ENCODE measurements around the gene FAM47E.

DNA sequence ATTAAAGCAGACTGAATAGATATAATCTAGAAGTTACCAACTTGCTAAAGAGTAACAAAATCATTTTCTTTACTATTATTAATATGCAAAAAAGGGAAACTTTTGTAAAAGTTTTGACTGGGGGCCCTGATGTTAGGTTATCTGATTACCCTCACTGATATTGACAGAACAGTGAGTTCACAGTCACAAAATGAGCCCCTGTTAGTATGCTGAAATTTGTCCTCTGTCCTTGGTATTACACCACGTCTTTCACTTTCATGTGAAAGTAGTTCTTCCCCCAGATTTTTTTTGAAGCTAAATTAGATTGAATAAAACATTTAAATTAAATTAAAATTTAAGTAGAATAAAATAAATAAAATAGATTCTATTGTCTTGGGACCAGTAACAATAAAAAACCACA is 60.9 kb downstream of the FAM47E start:
- TF ChIP-seq, protein P1, sequence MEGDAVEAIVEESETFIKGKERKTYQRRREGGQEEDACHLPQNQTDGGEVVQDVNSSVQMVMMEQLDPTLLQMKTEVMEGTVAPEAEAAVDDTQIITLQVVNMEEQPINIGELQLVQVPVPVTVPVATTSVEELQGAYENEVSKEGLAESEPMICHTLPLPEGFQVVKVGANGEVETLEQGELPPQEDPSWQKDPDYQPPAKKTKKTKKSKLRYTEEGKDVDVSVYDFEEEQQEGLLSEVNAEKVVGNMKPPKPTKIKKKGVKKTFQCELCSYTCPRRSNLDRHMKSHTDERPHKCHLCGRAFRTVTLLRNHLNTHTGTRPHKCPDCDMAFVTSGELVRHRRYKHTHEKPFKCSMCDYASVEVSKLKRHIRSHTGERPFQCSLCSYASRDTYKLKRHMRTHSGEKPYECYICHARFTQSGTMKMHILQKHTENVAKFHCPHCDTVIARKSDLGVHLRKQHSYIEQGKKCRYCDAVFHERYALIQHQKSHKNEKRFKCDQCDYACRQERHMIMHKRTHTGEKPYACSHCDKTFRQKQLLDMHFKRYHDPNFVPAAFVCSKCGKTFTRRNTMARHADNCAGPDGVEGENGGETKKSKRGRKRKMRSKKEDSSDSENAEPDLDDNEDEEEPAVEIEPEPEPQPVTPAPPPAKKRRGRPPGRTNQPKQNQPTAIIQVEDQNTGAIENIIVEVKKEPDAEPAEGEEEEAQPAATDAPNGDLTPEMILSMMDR (tag by site-specific recombination; IDR thresholded peaks at IDR 0.05), result no peak
- no peak for TF ChIP-seq ZNF324 (tag by site-specific recombination; IDR thresholded peaks at IDR 0.05)
- TF ChIP-seq ZNF654 (tag by site-specific recombination; IDR thresholded peaks at IDR 0.05; ENCODE audit: low read depth), result no peak
- TF ChIP-seq, protein P2, sequence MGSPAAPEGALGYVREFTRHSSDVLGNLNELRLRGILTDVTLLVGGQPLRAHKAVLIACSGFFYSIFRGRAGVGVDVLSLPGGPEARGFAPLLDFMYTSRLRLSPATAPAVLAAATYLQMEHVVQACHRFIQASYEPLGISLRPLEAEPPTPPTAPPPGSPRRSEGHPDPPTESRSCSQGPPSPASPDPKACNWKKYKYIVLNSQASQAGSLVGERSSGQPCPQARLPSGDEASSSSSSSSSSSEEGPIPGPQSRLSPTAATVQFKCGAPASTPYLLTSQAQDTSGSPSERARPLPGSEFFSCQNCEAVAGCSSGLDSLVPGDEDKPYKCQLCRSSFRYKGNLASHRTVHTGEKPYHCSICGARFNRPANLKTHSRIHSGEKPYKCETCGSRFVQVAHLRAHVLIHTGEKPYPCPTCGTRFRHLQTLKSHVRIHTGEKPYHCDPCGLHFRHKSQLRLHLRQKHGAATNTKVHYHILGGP (tag by site-specific recombination; IDR thresholded peaks at IDR 0.05), result no peak

Measured in HEK293 (cell line).